A172 (cell line): ENCODE measurements around the gene TMEM11. TPM values are rescaled to one million over a fixed set of nuclear protein-coding genes. Genes with fewer than 3 reads are reported as not detected.

ENCODE experiments used
- DNase-seq: peaks from one replicate; pipeline ENCODE4 v3.0.0-alpha.2; 2015; ENCODE audit warnings: low spot score
- total RNA-seq: library from RNA; depleted of rRNA; stranded (reverse); fragments of >200 nt; shearing (Covaris generic); gene quantifications from 2 replicates; pipeline ENCODE4 v1.2.3, GENCODE V29; 2014; rRNA removed

Gene TMEM11
- total RNA-seq, 1 experiment from 2014 or later = 41.7 TPM

DNA sequence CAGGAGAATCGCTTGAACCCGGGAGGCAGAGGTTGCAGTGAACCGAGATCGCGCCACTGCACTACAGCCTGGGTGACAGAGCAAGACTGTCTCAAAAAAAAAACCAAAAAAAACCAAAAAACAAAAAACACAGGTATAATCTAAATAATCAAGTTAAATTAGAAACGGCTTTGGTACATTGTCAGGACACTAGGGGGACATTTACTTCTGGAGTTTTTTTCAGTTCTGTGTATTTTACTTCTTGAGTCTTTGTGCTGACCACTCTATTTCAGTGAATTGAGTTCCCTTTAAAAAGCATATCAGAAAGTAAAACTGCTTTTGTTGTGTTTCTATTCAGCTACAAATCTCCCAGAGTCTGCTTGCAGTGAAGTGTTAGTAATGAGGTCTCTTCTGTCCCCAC is 50.9 kb downstream of the TMEM11 start:
- no peak for DNase-seq

DNA sequence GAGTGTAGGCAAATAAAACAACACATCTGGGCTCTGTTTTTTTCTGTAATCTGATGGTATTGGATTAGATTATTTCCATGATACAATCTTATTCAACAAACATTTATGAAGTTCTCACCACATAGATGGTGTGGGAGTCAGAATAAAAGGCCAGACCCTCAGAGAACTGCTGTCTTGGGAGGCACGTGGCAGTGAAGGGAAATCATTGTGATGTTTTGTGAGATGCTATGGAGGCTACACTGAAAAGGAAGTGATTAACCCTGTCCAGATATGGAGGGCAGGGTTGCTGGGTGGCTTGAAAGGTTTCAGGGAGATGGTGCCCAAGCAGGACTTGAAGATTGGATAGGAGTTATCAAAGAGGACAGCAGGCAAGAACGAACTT is 51.6 kb downstream of the TMEM11 start:
- DNase-seq = no peak

DNA sequence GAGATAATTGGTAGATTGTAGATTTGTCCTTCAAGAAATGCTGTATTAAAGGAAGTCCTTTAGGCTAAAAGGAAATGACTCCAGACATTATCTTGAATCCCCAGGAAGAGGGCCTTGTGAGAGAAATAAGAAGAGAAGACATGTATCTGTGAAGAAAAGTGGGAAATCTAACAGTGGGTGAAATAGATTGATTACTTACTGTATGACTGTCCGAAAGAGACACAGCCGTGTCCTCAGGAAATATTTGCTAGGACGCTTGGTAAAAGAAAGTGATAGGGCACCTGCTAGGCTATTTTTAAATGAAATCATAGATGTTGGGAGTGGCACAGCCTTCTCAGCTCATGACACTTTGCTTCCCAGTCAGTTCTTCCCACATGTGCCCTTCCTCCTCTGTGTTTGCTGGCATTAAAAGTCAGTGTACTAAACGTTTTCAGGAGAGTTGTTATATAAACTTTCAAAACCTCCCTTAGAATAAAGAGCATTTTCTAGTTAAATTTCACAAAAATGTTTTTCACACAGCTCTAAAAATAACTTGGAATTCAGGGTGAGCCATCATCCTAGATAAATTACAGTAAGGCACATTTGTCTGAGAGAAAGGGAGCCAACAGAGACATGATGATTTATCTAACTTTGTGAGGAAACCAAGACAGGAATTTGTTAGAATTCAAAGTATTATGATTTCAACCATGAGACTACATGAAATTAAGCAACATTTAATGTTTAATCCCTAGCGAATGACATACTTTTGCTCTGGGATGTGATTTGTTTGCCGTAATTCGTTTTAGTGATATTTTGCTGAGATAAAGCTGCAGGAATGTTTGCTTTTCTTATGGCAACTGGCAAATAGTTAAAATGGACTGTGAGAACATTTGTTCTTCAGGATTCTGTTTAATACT is 52.2 kb downstream of the TMEM11 start:
- DNase-seq = no peak

DNA sequence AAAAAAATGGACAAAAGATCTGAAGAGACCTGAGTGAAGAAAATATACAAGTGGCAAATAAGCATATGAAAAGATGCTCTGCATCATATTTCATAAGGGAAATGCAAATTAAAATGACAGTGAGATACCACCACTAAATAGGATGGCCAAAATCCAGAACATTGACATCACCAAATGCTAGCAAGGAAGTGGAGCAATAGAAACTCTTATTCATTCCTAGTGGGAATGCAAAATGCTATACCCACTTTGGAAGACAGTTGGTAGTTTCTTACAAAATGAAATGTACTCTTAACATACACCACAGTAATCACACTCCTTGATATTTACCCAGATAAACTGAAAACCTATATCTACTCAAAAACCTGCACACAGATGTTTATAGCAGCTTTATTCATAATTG is 53.6 kb downstream of the TMEM11 start:
- no peak for DNase-seq

DNA sequence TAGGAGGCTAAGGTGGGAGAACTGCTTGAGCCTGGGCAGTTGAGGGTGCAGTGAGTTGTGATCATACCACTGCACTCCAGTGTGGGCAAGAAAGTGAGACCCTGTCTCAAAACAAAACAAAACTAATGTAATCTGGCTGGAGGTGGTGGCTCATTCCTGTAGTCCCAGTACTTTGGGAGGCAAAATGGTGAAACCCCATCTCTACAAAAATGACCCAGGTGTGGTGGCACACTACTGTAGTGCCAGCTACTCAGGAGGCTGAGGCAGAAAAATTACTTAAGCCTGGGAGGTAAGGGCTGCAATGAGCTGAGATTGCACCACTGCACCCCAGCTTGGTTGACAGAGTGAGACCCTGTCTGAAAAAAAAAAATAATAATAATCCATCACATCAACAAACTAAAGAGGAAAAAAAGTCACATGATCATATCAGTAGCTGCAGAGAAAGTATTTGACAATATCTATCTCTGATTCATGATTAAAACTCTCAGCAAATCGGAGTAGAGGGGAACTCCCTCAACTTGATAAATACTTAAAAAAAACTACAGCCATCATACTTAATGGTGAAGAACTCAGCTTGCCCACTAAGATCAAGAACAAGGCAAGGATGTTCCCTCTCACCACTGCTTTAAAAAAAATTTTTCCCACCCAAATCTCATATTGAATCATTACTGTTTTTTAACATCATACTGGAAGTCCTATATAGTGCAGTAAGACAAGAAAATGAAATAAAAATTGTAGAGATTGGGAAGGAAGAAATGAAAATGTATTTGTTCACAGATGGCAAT is 56.2 kb downstream of the TMEM11 start:
- no peak for DNase-seq

DNA sequence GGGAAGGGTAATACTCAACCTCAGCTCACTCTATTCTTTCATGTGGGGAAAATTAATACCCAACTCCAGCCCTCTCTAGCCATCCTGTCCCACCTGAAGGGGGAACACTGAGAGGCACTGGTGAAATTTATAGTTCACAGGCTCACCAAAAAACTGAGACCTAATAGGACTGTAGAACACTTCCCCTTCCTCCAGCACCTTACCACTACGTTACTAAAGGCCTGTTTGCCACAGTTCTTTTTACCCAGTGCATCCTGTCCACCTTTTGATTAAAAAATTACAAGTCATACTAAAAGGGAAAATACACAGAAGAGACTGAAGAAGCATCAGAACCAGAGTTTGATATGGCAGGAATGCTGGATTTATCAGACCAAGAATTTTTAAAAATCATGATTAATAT is 61.2 kb downstream of the TMEM11 start:
- no peak for DNase-seq

DNA sequence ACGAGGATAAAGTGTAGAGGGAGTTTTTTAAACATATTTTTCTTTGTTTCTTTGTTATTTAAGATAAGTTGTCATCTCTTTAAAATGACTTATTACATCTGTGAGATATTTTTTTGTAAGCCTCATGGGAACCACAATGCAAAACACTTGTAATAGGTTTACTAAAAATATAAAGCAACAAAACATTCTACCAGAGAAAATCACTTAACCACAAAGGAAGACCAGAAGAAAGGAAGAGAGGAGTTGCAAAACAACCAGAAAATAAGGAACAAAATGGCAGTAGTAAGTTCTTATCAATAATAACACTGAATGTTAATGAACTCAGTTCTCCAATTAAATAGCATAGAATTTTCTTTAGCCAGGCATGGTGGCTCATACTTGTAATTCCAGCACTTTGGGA is 64.3 kb downstream of the TMEM11 start:
- no peak for DNase-seq

Other genes with a start within 250 kb of the TMEM11 start
- gene USP22, start 171.2 kb downstream of the TMEM11 start, total RNA-seq = 184 and 204 TPM in 2 replicates
- gene DHRS7B, start 87.2 kb downstream of the TMEM11 start, total RNA-seq = 20.2 and 21.7 TPM in 2 replicates
- 1.9 and 2.9 TPM in 2 replicates for gene NATD1, start 39.2 kb upstream of the TMEM11 start, total RNA-seq
- 12.1 and 16.8 TPM in 2 replicates for gene MAP2K3, start 70.5 kb upstream of the TMEM11 start, total RNA-seq
- gene KCNJ12, start 162.2 kb upstream of the TMEM11 start, total RNA-seq = 0.03 and 0.05 TPM in 2 replicates